ENCODE data around the gene TMUB2. TPM values are rescaled to one million over a fixed set of nuclear protein-coding genes. Genes with fewer than 3 reads are reported as not detected.
"Not testable (repeated sequence)": the region's sequence is repeated elsewhere in the genome, so short reads cannot be mapped to it uniquely, and the experiment has no call there.

TMUB2 gene
- total RNA-seq, 1 donor from 2014 or later: 33.5 TPM

GRCh38 chr17:44229090-44229489 is 42.3 kb downstream of the TMUB2 start:
- Mint-ChIP-seq H3K27me3 (ENCODE audit: low read depth) (no peaks in the 10 kb centered on the region), H3K9me3 (no peaks in the 10 kb centered on the region), H3K36me3 (ENCODE audit: low read depth) (no peaks in the 10 kb centered on the region), H3K4me3 (no peak overlapping the region), H3K4me1 (no peaks in the 10 kb centered on the region), H3K27ac (ENCODE audit: unreplicated experiment) (no peak overlapping the region)
- DNase-seq (ENCODE audit: low read depth, low spot score): no peak
- TF ChIP-seq, protein P1, sequence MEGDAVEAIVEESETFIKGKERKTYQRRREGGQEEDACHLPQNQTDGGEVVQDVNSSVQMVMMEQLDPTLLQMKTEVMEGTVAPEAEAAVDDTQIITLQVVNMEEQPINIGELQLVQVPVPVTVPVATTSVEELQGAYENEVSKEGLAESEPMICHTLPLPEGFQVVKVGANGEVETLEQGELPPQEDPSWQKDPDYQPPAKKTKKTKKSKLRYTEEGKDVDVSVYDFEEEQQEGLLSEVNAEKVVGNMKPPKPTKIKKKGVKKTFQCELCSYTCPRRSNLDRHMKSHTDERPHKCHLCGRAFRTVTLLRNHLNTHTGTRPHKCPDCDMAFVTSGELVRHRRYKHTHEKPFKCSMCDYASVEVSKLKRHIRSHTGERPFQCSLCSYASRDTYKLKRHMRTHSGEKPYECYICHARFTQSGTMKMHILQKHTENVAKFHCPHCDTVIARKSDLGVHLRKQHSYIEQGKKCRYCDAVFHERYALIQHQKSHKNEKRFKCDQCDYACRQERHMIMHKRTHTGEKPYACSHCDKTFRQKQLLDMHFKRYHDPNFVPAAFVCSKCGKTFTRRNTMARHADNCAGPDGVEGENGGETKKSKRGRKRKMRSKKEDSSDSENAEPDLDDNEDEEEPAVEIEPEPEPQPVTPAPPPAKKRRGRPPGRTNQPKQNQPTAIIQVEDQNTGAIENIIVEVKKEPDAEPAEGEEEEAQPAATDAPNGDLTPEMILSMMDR (conservative IDR thresholded peaks at IDR 0.05): no peak

DNA sequence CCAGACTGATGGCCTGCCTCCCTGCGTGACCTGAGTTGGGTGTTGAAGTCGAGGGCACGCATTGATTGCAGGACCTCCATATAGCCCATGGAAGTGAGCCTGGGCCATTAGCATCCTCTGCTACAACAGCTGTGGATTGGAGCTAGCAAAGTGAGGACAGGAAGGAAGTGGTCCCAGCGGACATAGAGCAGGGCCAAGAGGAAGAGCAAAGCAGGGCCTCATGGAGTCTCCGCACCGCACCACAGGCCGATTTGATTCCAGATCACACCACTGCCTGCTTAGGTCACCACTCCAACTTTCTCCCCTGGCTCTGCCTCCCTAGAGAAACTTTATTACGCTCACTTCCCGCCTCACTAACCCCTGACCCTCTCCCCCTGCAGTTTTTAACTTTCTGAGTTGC is 43.4 kb downstream of the TMUB2 start:
- TF ChIP-seq, protein P1 (conservative IDR thresholded peaks at IDR 0.05): no peak
- Mint-ChIP-seq H3K9me3 (no peaks in the 10 kb centered on the region), H3K36me3 (ENCODE audit: low read depth) (no peaks in the 10 kb centered on the region), H3K27ac (ENCODE audit: unreplicated experiment) (no peak overlapping the region), H3K27me3 (ENCODE audit: low read depth) (no peaks in the 10 kb centered on the region), H3K4me1 (no peaks in the 10 kb centered on the region), H3K4me3 (no peak overlapping the region)
- DNase-seq (ENCODE audit: low read depth, low spot score): no peak

DNA sequence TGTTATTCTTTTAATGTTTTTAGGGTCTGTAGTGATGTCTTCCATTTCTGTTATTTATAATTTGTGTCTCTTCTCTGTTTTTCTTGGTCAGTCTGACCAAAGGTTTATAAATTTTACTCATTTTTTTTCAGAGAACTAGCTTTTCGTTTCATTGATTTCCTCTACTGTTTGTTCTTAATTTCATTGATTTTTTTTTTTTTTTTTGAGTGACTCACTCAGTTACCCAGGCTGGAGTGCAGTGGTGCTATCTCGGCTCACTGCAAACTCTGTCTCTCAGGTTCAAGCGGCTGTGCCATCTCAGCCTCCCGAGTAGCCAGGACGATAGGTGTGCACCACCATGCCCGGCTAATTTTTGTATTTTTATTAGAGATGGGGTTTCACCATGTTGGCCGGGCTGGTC is 45.3 kb downstream of the TMUB2 start:
- Mint-ChIP-seq H3K4me1 (no peaks in the 10 kb centered on the region), H3K4me3 (no peak overlapping the region), H3K36me3 (ENCODE audit: low read depth) (no peaks in the 10 kb centered on the region), H3K27me3 (ENCODE audit: low read depth) (peaks cover 5% of the 10 kb centered on the region), H3K9me3 (no peaks in the 10 kb centered on the region), H3K27ac (ENCODE audit: unreplicated experiment) (no peak overlapping the region)
- no peak for DNase-seq (ENCODE audit: low read depth, low spot score)
- TF ChIP-seq, protein P1 (conservative IDR thresholded peaks at IDR 0.05): no peak

DNA sequence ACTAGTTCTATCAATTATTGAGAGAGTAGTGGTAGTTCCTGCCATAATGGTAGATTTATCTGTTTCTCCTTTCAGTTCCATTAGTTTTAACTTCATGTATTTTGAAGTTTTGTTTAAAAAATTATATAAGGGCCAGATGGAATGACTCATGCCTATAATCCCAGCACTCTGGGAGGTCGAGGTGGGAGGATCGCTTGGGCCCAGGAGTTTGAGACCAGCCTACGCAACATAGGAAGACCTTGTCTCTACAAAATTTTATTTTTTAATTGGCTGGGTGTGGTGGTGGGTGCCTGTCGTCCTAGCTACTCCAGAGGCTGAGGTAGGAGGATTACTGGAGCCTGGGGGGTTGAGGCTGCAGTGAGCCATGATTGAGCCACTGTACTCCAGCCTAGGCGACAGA is 46.8 kb downstream of the TMUB2 start:
- no peak for DNase-seq (ENCODE audit: low read depth, low spot score)
- no peak overlapping the region for H3K27ac Mint-ChIP-seq (ENCODE audit: unreplicated experiment)
- no peaks in the 10 kb centered on the region for H3K36me3 Mint-ChIP-seq (ENCODE audit: low read depth)
- H3K27me3 Mint-ChIP-seq (ENCODE audit: low read depth): peaks cover 5% of the 10 kb centered on the region
- H3K4me3 Mint-ChIP-seq: no peak overlapping the region
- TF ChIP-seq, protein P1 (conservative IDR thresholded peaks at IDR 0.05): no peak
- H3K4me1 Mint-ChIP-seq: no peaks in the 10 kb centered on the region
- no peaks in the 10 kb centered on the region for H3K9me3 Mint-ChIP-seq

- Mint-ChIP-seq H3K9me3 (no peaks in the 10 kb centered on the region), H3K36me3 (ENCODE audit: low read depth) (no peaks in the 10 kb centered on the region), H3K4me3 (no peak overlapping the region), H3K27ac (ENCODE audit: unreplicated experiment) (no peak overlapping the region), H3K27me3 (ENCODE audit: low read depth) (peaks cover 5% of the 10 kb centered on the region), H3K4me1 (no peaks in the 10 kb centered on the region)
- no peak for DNase-seq (ENCODE audit: low read depth, low spot score)
- TF ChIP-seq, protein P1 (conservative IDR thresholded peaks at IDR 0.05): no peak
Observed at GRCh38 chr17:44235583-44235936, 48.8 kb downstream of the TMUB2 start.

DNA sequence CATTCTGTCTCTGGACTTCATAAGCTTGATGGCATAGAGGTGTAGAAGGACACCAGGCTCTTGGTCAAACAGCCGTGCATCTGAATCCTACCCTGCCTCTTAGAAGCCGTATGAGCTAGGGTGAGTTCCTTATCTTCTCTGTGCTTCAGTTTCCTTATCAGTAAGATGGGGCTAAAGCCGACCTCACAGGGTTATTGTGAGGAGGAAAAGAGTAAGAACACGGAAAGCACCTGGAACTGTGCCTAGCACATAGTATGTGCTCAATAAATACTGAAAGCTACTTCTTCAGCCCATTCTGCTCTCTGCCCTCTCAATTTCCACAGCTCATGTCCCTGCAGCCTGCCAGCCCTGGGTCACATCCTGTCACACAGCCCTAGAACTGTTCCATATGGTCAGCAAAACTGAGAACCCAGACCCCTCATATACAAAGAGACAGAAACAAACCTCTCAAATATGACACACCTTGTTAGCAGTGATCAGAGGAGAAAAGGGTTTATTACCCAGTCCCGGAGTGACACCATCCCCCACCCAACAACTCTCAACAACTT is 49.7 kb downstream of the TMUB2 start:
- DNase-seq (ENCODE audit: low read depth, low spot score): no peak
- Mint-ChIP-seq H3K4me3 (no peak overlapping the region), H3K27me3 (ENCODE audit: low read depth) (peaks cover 8% of the 10 kb centered on the region), H3K27ac (ENCODE audit: unreplicated experiment) (no peak overlapping the region), H3K36me3 (ENCODE audit: low read depth) (no peaks in the 10 kb centered on the region), H3K4me1 (no peaks in the 10 kb centered on the region), H3K9me3 (no peaks in the 10 kb centered on the region)
- TF ChIP-seq, protein P1 (conservative IDR thresholded peaks at IDR 0.05): no peak

- H3K4me3 Mint-ChIP-seq; H3K27ac Mint-ChIP-seq (ENCODE audit: unreplicated experiment); H3K9me3 Mint-ChIP-seq; DNase-seq (ENCODE audit: low read depth, low spot score); H3K4me1 Mint-ChIP-seq; H3K27me3 Mint-ChIP-seq (ENCODE audit: low read depth); H3K36me3 Mint-ChIP-seq (ENCODE audit: low read depth): not testable (repeated sequence)
Observed at GRCh38 chr17:44237886-44238285, 51.1 kb downstream of the TMUB2 start.

Data from neural crest cell (in vitro differentiated cells).